HG02642 (cell line): ENCODE measurements around the gene ZSWIM2.
"Not testable (repeated sequence)": the region's sequence is repeated elsewhere in the genome, so short reads cannot be mapped to it uniquely, and the experiment has no call there.

ENCODE experiments used
- ATAC-seq: cut with Tn5 transposase; IDR thresholded peaks from one replicate; pipeline ENCODE4 v1.9.1; 2021; ENCODE audit warnings: mild to moderate bottlenecking; ENCODE audit not compliant: unreplicated experiment, poor library complexity

Gene ZSWIM2

GRCh38 chr2:186853951-186854350 lies 5.0 kb upstream of the ZSWIM2 start:
- ATAC-seq = no peak

- ATAC-seq = no peak
Measured at GRCh38 chr2:186852508-186852907, 3.5 kb upstream of the ZSWIM2 start.

GRCh38 chr2:186842373-186842772 lies 6.6 kb downstream of the ZSWIM2 start:
- ATAC-seq = no peak

GRCh38 chr2:186841940-186842339 lies 7.0 kb downstream of the ZSWIM2 start:
- ATAC-seq = no peak

- ATAC-seq = no peak
Measured at GRCh38 chr2:186835628-186836027, 13.3 kb downstream of the ZSWIM2 start.

- ATAC-seq = no peak
Measured at GRCh38 chr2:186827862-186828492, 21.0 kb downstream of the ZSWIM2 start.

GRCh38 chr2:186827411-186827810 lies 21.6 kb downstream of the ZSWIM2 start:
- no peak for ATAC-seq

- ATAC-seq = no peak
Measured at GRCh38 chr2:186822323-186822722, 26.6 kb downstream of the ZSWIM2 start.

GRCh38 chr2:186820303-186820702 lies 28.7 kb downstream of the ZSWIM2 start:
- ATAC-seq = no peak

GRCh38 chr2:186811760-186812159 lies 37.2 kb downstream of the ZSWIM2 start:
- not testable (repeated sequence) for ATAC-seq

GRCh38 chr2:186806591-186806990 lies 42.4 kb downstream of the ZSWIM2 start:
- ATAC-seq = no peak

GRCh38 chr2:186798604-186799003 lies 50.4 kb downstream of the ZSWIM2 start:
- not testable (repeated sequence) for ATAC-seq

- no peak for ATAC-seq
Measured at GRCh38 chr2:186784930-186785329, 64.0 kb downstream of the ZSWIM2 start.

- ATAC-seq = no peak
Measured at GRCh38 chr2:186783254-186783653, 65.7 kb downstream of the ZSWIM2 start.

GRCh38 chr2:186780701-186781316 lies 68.2 kb downstream of the ZSWIM2 start:
- no peak for ATAC-seq
